ENCODE results near the gene KLHL30.

DNA sequence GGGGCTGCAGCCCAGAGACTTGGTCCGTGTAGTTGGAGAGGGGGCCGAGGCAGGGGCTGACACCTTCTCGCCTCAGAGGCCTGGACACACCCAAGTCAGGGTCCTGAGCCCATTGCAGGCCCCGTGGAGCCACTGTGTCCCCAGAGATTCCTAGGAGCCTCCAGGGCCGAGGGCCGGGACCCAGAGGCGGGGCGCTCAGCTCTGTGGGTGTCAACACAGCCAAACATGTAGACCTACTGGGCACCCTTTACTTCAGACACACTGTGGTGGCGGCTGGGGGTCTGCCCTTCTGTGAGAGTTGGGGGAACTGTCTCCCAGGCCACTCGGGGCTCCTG lies 38.8 kb upstream of the KLHL30 start:
- TF ChIP-seq, protein P1, sequence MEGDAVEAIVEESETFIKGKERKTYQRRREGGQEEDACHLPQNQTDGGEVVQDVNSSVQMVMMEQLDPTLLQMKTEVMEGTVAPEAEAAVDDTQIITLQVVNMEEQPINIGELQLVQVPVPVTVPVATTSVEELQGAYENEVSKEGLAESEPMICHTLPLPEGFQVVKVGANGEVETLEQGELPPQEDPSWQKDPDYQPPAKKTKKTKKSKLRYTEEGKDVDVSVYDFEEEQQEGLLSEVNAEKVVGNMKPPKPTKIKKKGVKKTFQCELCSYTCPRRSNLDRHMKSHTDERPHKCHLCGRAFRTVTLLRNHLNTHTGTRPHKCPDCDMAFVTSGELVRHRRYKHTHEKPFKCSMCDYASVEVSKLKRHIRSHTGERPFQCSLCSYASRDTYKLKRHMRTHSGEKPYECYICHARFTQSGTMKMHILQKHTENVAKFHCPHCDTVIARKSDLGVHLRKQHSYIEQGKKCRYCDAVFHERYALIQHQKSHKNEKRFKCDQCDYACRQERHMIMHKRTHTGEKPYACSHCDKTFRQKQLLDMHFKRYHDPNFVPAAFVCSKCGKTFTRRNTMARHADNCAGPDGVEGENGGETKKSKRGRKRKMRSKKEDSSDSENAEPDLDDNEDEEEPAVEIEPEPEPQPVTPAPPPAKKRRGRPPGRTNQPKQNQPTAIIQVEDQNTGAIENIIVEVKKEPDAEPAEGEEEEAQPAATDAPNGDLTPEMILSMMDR (conservative IDR thresholded peaks at IDR 0.05; ENCODE audit: low read depth in 2 of 2) = no peak
- TF ChIP-seq EZH2 (IDR thresholded peaks at IDR 0.05; ENCODE audit: low read depth, unreplicated experiment) (no peak), POLR2AphosphoS5 (IDR thresholded peaks at IDR 0.05; ENCODE audit: low read depth) (no peak), JUNB (IDR thresholded peaks at IDR 0.05; ENCODE audit: unreplicated experiment) (no peak), EZH2phosphoT487 (IDR thresholded peaks at IDR 0.05; ENCODE audit: unreplicated experiment) (no peak), CREB1 (CRISPR knock-in tag; IDR thresholded peaks at IDR 0.05; ENCODE audit: low read depth) (no peak), ZNF114 (CRISPR knock-in tag; IDR thresholded peaks at IDR 0.05) (no peak)
- TF ChIP-seq, protein P2, sequence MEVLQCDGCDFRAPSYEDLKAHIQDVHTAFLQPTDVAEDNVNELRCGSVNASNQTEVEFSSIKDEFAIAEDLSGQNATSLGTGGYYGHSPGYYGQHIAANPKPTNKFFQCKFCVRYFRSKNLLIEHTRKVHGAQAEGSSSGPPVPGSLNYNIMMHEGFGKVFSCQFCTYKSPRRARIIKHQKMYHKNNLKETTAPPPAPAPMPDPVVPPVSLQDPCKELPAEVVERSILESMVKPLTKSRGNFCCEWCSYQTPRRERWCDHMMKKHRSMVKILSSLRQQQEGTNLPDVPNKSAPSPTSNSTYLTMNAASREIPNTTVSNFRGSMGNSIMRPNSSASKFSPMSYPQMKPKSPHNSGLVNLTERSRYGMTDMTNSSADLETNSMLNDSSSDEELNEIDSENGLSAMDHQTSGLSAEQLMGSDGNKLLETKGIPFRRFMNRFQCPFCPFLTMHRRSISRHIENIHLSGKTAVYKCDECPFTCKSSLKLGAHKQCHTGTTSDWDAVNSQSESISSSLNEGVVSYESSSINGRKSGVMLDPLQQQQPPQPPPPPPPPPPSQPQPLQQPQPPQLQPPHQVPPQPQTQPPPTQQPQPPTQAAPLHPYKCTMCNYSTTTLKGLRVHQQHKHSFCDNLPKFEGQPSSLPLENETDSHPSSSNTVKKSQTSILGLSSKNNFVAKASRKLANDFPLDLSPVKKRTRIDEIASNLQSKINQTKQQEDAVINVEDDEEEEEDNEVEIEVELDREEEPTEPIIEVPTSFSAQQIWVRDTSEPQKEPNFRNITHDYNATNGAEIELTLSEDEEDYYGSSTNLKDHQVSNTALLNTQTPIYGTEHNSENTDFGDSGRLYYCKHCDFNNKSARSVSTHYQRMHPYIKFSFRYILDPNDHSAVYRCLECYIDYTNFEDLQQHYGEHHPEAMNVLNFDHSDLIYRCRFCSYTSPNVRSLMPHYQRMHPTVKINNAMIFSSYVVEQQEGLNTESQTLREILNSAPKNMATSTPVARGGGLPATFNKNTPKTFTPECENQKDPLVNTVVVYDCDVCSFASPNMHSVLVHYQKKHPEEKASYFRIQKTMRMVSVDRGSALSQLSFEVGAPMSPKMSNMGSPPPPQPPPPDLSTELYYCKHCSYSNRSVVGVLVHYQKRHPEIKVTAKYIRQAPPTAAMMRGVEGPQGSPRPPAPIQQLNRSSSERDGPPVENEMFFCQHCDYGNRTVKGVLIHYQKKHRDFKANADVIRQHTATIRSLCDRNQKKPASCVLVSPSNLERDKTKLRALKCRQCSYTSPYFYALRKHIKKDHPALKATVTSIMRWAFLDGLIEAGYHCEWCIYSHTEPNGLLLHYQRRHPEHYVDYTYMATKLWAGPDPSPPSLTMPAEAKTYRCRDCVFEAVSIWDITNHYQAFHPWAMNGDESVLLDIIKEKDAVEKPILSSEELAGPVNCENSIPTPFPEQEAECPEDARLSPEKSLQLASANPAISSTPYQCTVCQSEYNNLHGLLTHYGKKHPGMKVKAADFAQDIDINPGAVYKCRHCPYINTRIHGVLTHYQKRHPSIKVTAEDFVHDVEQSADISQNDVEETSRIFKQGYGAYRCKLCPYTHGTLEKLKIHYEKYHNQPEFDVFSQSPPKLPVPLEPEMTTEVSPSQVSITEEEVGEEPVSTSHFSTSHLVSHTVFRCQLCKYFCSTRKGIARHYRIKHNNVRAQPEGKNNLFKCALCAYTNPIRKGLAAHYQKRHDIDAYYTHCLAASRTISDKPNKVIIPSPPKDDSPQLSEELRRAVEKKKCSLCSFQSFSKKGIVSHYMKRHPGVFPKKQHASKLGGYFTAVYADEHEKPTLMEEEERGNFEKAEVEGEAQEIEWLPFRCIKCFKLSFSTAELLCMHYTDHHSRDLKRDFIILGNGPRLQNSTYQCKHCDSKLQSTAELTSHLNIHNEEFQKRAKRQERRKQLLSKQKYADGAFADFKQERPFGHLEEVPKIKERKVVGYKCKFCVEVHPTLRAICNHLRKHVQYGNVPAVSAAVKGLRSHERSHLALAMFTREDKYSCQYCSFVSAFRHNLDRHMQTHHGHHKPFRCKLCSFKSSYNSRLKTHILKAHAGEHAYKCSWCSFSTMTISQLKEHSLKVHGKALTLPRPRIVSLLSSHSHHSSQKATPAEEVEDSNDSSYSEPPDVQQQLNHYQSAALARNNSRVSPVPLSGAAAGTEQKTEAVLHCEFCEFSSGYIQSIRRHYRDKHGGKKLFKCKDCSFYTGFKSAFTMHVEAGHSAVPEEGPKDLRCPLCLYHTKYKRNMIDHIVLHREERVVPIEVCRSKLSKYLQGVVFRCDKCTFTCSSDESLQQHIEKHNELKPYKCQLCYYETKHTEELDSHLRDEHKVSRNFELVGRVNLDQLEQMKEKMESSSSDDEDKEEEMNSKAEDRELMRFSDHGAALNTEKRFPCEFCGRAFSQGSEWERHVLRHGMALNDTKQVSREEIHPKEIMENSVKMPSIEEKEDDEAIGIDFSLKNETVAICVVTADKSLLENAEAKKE (CRISPR knock-in tag; IDR thresholded peaks at IDR 0.05) = no peak
- TF ChIP-seq, protein P3, sequence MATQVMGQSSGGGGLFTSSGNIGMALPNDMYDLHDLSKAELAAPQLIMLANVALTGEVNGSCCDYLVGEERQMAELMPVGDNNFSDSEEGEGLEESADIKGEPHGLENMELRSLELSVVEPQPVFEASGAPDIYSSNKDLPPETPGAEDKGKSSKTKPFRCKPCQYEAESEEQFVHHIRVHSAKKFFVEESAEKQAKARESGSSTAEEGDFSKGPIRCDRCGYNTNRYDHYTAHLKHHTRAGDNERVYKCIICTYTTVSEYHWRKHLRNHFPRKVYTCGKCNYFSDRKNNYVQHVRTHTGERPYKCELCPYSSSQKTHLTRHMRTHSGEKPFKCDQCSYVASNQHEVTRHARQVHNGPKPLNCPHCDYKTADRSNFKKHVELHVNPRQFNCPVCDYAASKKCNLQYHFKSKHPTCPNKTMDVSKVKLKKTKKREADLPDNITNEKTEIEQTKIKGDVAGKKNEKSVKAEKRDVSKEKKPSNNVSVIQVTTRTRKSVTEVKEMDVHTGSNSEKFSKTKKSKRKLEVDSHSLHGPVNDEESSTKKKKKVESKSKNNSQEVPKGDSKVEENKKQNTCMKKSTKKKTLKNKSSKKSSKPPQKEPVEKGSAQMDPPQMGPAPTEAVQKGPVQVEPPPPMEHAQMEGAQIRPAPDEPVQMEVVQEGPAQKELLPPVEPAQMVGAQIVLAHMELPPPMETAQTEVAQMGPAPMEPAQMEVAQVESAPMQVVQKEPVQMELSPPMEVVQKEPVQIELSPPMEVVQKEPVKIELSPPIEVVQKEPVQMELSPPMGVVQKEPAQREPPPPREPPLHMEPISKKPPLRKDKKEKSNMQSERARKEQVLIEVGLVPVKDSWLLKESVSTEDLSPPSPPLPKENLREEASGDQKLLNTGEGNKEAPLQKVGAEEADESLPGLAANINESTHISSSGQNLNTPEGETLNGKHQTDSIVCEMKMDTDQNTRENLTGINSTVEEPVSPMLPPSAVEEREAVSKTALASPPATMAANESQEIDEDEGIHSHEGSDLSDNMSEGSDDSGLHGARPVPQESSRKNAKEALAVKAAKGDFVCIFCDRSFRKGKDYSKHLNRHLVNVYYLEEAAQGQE (IDR thresholded peaks at IDR 0.05; ENCODE audit: unreplicated experiment) = no peak
